OCI-LY1 (cell line): Measurements from ENCODE around the gene INTS2.

Source experiments
- H2AFZ ChIP-seq: fragments of 200-600 bp; sonication (generic), shearing (Covaris generic); 2 replicates; pipeline ENCODE4 v1.6.0; 2014; ENCODE audit warnings: antibody characterized with exemption, mild to moderate bottlenecking, low read length
- H3F3A ChIP-seq: fragments of 200-600 bp; sonication (generic), shearing (Covaris generic); 2 replicates; pipeline ENCODE4 v1.6.0; 2014; ENCODE audit warnings: mild to moderate bottlenecking, antibody characterized with exemption, low read length, moderate library complexity; ENCODE audit not compliant: insufficient read depth
- H3K27ac ChIP-seq: fragments of 200-600 bp; sonication (generic); 2 replicates; pipeline ENCODE4 v1.5.1; 2014; ENCODE audit warnings: low read length, mixed run types, mild to moderate bottlenecking, low read depth; ENCODE audit not compliant: poor library complexity, severe bottlenecking
- H3K27me3 ChIP-seq: fragments of 200-600 bp; sonication (generic); 2 replicates; pipeline ENCODE4 v1.6.0; 2014; ENCODE audit warnings: antibody characterized with exemption, mild to moderate bottlenecking, low read length, moderate library complexity; ENCODE audit not compliant: insufficient read depth
- H3K36me3 ChIP-seq: fragments of 200-600 bp; sonication (generic); 2 replicates; pipeline ENCODE4 v1.6.1; 2014; ENCODE audit warnings: mild to moderate bottlenecking, antibody characterized with exemption, low read length, moderate library complexity, mixed read lengths; ENCODE audit not compliant: insufficient read depth
- H3K4me1 ChIP-seq: fragments of 200-600 bp; sonication (generic); 2 replicates; pipeline ENCODE4 v1.5.1; 2014; ENCODE audit warnings: mild to moderate bottlenecking, low read length, moderate library complexity; ENCODE audit not compliant: insufficient read depth, severe bottlenecking
- H3K4me2 ChIP-seq: fragments of 200-600 bp; sonication (generic), shearing (Covaris generic); 2 replicates; pipeline ENCODE4 v1.6.1; 2014; ENCODE audit warnings: low read length
- H3K4me3 ChIP-seq: fragments of 200-600 bp; sonication (generic); 2 replicates; pipeline ENCODE4 v1.5.1; 2014; ENCODE audit warnings: low read length, low read depth, mild to moderate bottlenecking, mixed read lengths; ENCODE audit not compliant: poor library complexity, severe bottlenecking
- H3K79me2 ChIP-seq: fragments of 200-600 bp; shearing (Covaris generic); 2 replicates; pipeline ENCODE4 v1.6.1; 2016; ENCODE audit warnings: mixed run types, low read length, mixed read lengths; ENCODE audit not compliant: insufficient read depth
- H3K9ac ChIP-seq: fragments of 200-600 bp; sonication (generic), shearing (Covaris generic); 2 replicates; pipeline ENCODE4 v1.6.1; 2014; ENCODE audit warnings: mild to moderate bottlenecking, low read length, mixed read lengths
- H3K9me2 ChIP-seq: fragments of 200-600 bp; sonication (generic), shearing (Covaris generic); 2 replicates; pipeline ENCODE4 v1.6.1; 2014; ENCODE audit warnings: low read depth, mild to moderate bottlenecking, low read length, mixed read lengths
- H3K9me3 ChIP-seq: fragments of 200-600 bp; shearing (Covaris generic); 2 replicates; pipeline ENCODE4 v1.6.1; 2014; ENCODE audit warnings: low read length, mixed read lengths
- H4K20me1 ChIP-seq: fragments of 200-600 bp; sonication (generic), shearing (Covaris generic); 2 replicates; pipeline ENCODE4 v1.6.0; 2016; ENCODE audit warnings: mild to moderate bottlenecking, low read length; ENCODE audit not compliant: insufficient read depth
- EZH2 ChIP-seq: fragments of 200-600 bp; sonication (generic), shearing (Covaris generic); IDR thresholded peaks from 2 replicates; pipeline ENCODE4 v1.8.0; 2017; ENCODE audit warnings: borderline replicate concordance, mixed run types, mild to moderate bottlenecking, antibody characterized with exemption, low read length, moderate library complexity, mixed read lengths
- TF ChIP-seq, protein P1 (sequence below): fragments of 200-600 bp; sonication (generic), shearing (Covaris generic); IDR thresholded peaks from 2 replicates; pipeline ENCODE4 v1.5.1; 2017; ENCODE audit warnings: mild to moderate bottlenecking, antibody characterized with exemption, low read length, moderate library complexity, mixed read lengths

Gene INTS2

DNA sequence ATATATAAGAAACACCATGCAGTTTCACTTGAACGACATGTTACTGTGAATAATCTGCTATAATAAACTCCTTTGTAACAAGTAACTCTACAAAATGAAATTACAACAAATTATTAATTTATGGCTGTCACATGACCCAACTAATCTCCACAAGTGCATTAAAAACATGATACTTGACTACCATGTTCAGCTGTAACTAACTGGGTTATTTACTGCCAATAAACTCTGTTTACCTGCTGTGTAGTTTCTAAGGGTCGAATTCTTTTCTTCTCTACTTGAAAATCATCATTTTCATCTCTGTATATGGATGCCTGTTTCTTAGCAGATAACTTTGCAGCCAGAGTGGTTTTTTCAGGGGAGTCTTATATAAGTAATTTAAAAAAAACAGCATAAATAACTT is 78.9 kb downstream of the INTS2 start:
- TF ChIP-seq EZH2, result no peak
- TF ChIP-seq, protein P1, sequence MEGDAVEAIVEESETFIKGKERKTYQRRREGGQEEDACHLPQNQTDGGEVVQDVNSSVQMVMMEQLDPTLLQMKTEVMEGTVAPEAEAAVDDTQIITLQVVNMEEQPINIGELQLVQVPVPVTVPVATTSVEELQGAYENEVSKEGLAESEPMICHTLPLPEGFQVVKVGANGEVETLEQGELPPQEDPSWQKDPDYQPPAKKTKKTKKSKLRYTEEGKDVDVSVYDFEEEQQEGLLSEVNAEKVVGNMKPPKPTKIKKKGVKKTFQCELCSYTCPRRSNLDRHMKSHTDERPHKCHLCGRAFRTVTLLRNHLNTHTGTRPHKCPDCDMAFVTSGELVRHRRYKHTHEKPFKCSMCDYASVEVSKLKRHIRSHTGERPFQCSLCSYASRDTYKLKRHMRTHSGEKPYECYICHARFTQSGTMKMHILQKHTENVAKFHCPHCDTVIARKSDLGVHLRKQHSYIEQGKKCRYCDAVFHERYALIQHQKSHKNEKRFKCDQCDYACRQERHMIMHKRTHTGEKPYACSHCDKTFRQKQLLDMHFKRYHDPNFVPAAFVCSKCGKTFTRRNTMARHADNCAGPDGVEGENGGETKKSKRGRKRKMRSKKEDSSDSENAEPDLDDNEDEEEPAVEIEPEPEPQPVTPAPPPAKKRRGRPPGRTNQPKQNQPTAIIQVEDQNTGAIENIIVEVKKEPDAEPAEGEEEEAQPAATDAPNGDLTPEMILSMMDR, result no peak
- H3K4me2 ChIP-seq, result no peak overlapping the region
- H3F3A ChIP-seq, result no peaks in the 10 kb centered on the region
- no peaks in the 10 kb centered on the region for H3K27me3 ChIP-seq
- no peaks in the 10 kb centered on the region for H3K4me1 ChIP-seq
- H3K79me2 ChIP-seq, result no peaks in the 10 kb centered on the region
- H4K20me1 ChIP-seq, result no peaks in the 10 kb centered on the region
- no peaks in the 10 kb centered on the region for H3K9me3 ChIP-seq
- H2AFZ ChIP-seq, result no peak overlapping the region
- no peak overlapping the region for H3K9ac ChIP-seq
- peaks cover 88% of the 10 kb centered on the region for H3K36me3 ChIP-seq
- H3K4me3 ChIP-seq, result no peak overlapping the region
- H3K9me2 ChIP-seq, result no peaks in the 10 kb centered on the region
- H3K27ac ChIP-seq, result no peak overlapping the region

DNA sequence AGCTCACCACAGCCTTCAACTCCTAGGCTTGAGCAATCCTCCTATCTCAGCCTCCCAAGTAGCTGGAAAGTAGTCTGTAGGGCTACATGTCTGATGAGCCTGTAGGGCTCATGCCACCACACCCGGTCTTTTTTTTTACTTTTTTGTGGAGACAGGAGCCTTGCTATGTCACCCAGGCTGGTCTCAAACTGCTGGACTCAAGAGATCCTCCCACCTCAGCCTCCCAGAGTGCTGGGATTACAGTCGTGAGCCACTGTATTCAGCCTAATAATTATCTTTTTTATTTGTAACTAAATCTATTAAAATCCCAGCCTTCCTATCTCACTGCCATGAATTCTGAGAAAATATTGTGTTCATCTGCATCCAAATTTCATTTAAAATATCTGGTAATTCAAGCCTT is 79.5 kb downstream of the INTS2 start:
- H3K79me2 ChIP-seq, result no peaks in the 10 kb centered on the region
- TF ChIP-seq EZH2, result no peak
- TF ChIP-seq, protein P1, result no peak
- no peaks in the 10 kb centered on the region for H3F3A ChIP-seq
- no peaks in the 10 kb centered on the region for H3K9me2 ChIP-seq
- H3K4me2 ChIP-seq, result no peak overlapping the region
- no peaks in the 10 kb centered on the region for H4K20me1 ChIP-seq
- H3K4me3 ChIP-seq, result no peak overlapping the region
- no peak overlapping the region for H3K27ac ChIP-seq
- H3K36me3 ChIP-seq, result peaks cover 87% of the 10 kb centered on the region
- H3K27me3 ChIP-seq, result no peaks in the 10 kb centered on the region
- H2AFZ ChIP-seq, result no peak overlapping the region
- H3K9ac ChIP-seq, result no peak overlapping the region
- no peaks in the 10 kb centered on the region for H3K4me1 ChIP-seq
- no peaks in the 10 kb centered on the region for H3K9me3 ChIP-seq

DNA sequence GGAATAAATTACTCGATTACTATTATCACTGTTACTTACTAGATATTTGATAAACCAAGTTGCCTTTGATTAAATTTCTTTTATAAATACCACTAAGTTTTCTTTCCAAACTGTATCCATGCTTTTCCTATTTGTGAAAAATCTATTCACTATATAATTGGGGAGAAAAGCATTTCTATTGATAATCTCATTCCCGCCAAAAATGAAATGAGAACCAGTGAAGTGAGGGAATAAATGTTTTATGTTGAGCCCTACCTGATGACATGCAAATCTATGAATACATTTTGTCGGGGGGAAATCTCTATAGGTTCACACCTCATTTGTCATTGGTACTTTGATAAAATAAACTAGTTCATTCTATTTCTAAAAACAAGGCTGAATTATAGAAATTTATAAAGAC is 80.1 kb downstream of the INTS2 start:
- Histone ChIP-seq H3K79me2 (no peaks in the 10 kb centered on the region), H2AFZ (no peak overlapping the region), H3K9ac (no peak overlapping the region), H3K36me3 (peaks cover 87% of the 10 kb centered on the region), H3K9me2 (no peaks in the 10 kb centered on the region), H3K4me1 (no peaks in the 10 kb centered on the region), H4K20me1 (no peaks in the 10 kb centered on the region), H3F3A (no peaks in the 10 kb centered on the region), H3K27ac (no peak overlapping the region), H3K9me3 (no peaks in the 10 kb centered on the region), H3K4me2 (no peak overlapping the region), H3K4me3 (no peak overlapping the region), H3K27me3 (no peaks in the 10 kb centered on the region)
- TF ChIP-seq, protein P1, result no peak
- no peak for TF ChIP-seq EZH2
